HFFc6 (cell line): ENCODE measurements around the gene TDRKH. TPM values are rescaled to one million over a fixed set of nuclear protein-coding genes. Genes with fewer than 3 reads are reported as not detected.

Source experiments
- DNase-seq: peaks from one replicate; pipeline ENCODE4 v3.0.0-alpha.2; 2018
- H3K27ac Mint-ChIP-seq: 2 replicates; pipeline ENCODE4 v1.8.0; 2020; ENCODE audit warnings: mild to moderate bottlenecking, mixed read lengths
- H3K27me3 Mint-ChIP-seq: 2 replicates; pipeline ENCODE4 v1.8.0; 2021; ENCODE audit warnings: mild to moderate bottlenecking, moderate library complexity, mixed read lengths; ENCODE audit not compliant: insufficient read depth
- H3K36me3 Mint-ChIP-seq: 2 replicates; pipeline ENCODE4 v1.8.0; 2021; ENCODE audit warnings: low read depth, mixed read lengths
- H3K4me1 Mint-ChIP-seq: 2 replicates; pipeline ENCODE4 v1.8.0; 2020; ENCODE audit warnings: low read depth, mixed read lengths
- H3K4me3 Mint-ChIP-seq: 2 replicates; pipeline ENCODE4 v1.8.0; 2020; ENCODE audit warnings: mild to moderate bottlenecking, moderate library complexity, mixed read lengths
- H3K9me3 Mint-ChIP-seq: 2 replicates; pipeline ENCODE4 v1.8.0; 2020; ENCODE audit warnings: mild to moderate bottlenecking, mixed read lengths
- total RNA-seq, 6 experiments: library from RNA; stranded (reverse); fragmentation: NEBNext Ultra II Directional; extraction: Animal tissue kit (Norgen Biotek cat#: 25700); gene quantifications; 2 replicates in 1 of 6; 3 replicates in 5 of 6; pipeline ENCODE4 v1.2.3, GENCODE V29; 2021
- TF ChIP-seq, protein P1 (sequence below): fragments of 200-600 bp; sonication (generic); IDR thresholded peaks from 2 replicates; pipeline ENCODE4 v1.5.0; 2021; ENCODE audit warnings: antibody characterized with exemption, mild to moderate bottlenecking

TDRKH gene
- total RNA-seq, 6 experiments from 2014 or later: 1.1 to 2.0 (median 1.5) TPM

DNA sequence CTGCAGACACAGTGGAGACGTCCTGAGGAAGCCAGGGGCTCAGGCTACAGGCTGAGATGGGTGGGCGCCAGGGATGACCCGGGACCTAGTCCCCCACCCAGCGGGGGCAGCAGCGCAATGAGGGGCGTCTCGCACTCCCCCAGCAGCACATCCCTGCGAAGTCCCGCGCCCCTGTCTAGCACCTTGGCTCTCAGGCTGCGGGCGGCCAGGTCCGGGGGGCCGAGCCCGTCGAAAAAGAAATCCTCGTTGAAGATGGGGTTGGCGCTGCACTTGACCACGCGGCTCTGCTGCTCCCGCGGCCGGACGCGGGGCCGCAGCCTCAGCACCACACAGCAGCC is 47.6 kb upstream of the TDRKH start:
- H3K4me3 Mint-ChIP-seq: peak overlapping the region; percentile 47
- TF ChIP-seq, protein P1, sequence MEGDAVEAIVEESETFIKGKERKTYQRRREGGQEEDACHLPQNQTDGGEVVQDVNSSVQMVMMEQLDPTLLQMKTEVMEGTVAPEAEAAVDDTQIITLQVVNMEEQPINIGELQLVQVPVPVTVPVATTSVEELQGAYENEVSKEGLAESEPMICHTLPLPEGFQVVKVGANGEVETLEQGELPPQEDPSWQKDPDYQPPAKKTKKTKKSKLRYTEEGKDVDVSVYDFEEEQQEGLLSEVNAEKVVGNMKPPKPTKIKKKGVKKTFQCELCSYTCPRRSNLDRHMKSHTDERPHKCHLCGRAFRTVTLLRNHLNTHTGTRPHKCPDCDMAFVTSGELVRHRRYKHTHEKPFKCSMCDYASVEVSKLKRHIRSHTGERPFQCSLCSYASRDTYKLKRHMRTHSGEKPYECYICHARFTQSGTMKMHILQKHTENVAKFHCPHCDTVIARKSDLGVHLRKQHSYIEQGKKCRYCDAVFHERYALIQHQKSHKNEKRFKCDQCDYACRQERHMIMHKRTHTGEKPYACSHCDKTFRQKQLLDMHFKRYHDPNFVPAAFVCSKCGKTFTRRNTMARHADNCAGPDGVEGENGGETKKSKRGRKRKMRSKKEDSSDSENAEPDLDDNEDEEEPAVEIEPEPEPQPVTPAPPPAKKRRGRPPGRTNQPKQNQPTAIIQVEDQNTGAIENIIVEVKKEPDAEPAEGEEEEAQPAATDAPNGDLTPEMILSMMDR: no peak
- no peaks in the 10 kb centered on the region for H3K9me3 Mint-ChIP-seq
- H3K4me1 Mint-ChIP-seq: peaks cover 18% of the 10 kb centered on the region
- no peak for DNase-seq
- H3K36me3 Mint-ChIP-seq: no peaks in the 10 kb centered on the region
- H3K27me3 Mint-ChIP-seq: peaks cover 40% of the 10 kb centered on the region
- H3K27ac Mint-ChIP-seq: no peak overlapping the region

DNA sequence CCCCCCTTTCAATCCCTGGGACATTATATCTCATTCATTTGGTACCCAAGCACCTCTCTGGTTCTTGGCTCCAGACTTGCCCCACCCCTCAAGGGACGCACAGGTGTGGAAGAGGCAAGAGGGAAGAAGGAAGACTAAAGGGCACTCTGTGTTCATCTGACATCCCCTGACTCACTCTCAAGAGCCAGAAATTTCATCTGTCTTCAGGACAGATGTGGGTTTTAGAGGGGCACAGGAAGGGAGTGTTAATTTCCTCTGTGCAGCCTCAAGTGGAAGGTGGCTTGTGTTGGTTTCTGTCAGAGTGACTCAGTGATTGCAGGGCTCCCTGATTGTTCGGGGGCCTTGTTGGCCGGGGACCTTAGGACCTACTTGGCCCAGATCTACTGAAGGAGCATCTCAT is 46.9 kb upstream of the TDRKH start:
- H3K36me3 Mint-ChIP-seq: no peaks in the 10 kb centered on the region
- peaks cover 38% of the 10 kb centered on the region for H3K27me3 Mint-ChIP-seq
- peak overlapping the region; percentile 47; the same call in 1 of the 2 replicates for H3K4me3 Mint-ChIP-seq
- TF ChIP-seq, protein P1: no peak
- peaks cover 18% of the 10 kb centered on the region for H3K4me1 Mint-ChIP-seq
- H3K27ac Mint-ChIP-seq: no peak overlapping the region
- DNase-seq: no peak
- no peaks in the 10 kb centered on the region for H3K9me3 Mint-ChIP-seq

DNA sequence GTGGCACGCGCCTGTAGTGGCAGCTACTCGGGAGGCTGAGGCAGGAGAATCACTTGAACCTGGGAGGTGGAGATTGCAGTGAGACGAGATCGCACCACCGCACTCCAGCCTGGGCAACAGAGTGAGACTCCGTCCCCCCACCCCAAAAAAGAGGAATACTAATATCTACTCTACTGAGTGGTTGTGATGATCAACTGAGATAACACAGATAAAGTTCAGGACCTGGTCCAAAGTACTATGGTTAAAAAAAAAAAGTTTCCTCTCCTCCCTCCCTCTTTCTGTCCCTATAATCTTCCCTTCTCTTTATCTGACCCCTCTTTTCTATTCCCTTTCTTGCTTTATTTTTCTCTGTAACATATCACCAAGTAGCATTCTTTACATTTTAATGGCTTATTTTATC is 45.3 kb upstream of the TDRKH start:
- TF ChIP-seq, protein P1: no peak

DNA sequence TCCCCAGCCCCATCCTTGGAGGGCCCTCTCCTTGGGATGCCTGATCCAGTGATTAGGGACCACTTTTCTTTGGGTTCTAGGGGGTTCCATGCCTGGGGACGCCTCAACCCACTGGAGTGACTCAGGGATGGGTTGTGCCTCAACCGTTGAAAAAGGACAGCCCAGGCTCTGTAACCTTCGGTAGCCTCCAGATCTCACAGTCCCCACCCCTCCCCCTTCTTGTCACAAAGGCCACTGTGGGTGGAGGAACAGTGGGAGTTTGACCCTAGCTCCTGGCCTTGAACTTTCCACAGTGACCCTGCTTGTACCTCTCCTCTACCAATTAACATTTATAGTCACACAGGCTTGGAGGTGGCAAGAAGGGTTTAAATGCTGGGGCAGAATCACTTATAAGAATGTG is 43.9 kb upstream of the TDRKH start:
- peaks cover 9% of the 10 kb centered on the region for H3K4me1 Mint-ChIP-seq
- no peak overlapping the region for H3K27ac Mint-ChIP-seq
- DNase-seq: no peak
- TF ChIP-seq, protein P1: no peak
- no peaks in the 10 kb centered on the region for H3K9me3 Mint-ChIP-seq
- no peaks in the 10 kb centered on the region for H3K36me3 Mint-ChIP-seq
- H3K27me3 Mint-ChIP-seq: peaks cover 31% of the 10 kb centered on the region
- no peak overlapping the region for H3K4me3 Mint-ChIP-seq

More for the DNA sequence above, 45.3 kb upstream of the TDRKH start:
- Mint-ChIP-seq H3K4me1 (peaks cover 8% of the 10 kb centered on the region), H3K27ac (no peak overlapping the region), H3K4me3 (no peak overlapping the region), H3K27me3 (peaks cover 41% of the 10 kb centered on the region), H3K36me3 (no peaks in the 10 kb centered on the region), H3K9me3 (no peaks in the 10 kb centered on the region)
- no peak for DNase-seq

DNA sequence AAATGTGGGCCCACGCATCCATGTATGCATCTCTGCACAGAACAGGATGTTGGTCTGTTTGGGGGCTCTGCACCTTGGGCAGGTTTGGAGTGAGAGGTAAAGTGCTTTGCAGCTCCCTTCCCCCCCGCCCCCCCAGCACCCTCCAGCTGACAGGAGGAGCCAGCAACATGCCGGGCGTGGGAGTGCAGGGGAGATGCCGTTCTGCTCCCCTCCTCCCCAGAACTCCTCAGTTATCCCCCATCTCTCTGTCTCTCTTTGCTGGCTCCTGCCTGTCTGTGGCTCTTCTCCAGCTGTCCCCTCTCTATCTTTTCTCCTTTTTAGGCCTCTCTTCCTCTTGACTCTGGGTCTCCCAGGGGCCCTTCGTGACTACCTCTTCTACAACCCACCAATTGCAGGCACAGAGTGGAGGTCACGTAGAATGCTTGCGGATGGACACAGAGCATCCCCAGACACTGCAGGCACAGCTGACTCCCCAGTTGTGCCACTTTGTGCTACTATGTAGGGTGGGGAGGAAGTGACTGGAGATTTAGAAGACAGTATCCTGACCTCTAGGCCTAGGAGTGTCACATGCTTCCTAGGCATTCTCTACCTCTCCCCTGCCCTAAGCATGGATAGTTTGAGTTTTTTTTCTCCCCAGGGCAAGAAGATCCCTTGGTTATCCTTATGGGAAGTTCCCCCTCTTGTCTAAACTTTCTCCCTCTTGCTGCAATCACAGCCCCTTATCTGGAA is 43.0 kb upstream of the TDRKH start:
- peaks cover 35% of the 10 kb centered on the region for H3K27me3 Mint-ChIP-seq
- H3K9me3 Mint-ChIP-seq: no peaks in the 10 kb centered on the region
- no peak for DNase-seq
- H3K27ac Mint-ChIP-seq: no peak overlapping the region
- TF ChIP-seq, protein P1: no peak
- H3K4me1 Mint-ChIP-seq: peaks cover 13% of the 10 kb centered on the region
- no peaks in the 10 kb centered on the region for H3K36me3 Mint-ChIP-seq
- no peak overlapping the region for H3K4me3 Mint-ChIP-seq
